ENCODE measurements around the gene LAPTM5. TPM values are rescaled to one million over a fixed set of nuclear protein-coding genes. Genes with fewer than 3 reads are reported as not detected.

The LAPTM5 gene
- total RNA-seq, 1 experiment from 2014 or later = not detected

- no peak overlapping the region for H3K4me3 Mint-ChIP-seq (ENCODE audit: low read depth, unreplicated experiment)
- H3K27ac Mint-ChIP-seq (ENCODE audit: unreplicated experiment) = no peak overlapping the region
- H3K4me1 Mint-ChIP-seq (ENCODE audit: low read depth, unreplicated experiment) = no peaks in the 10 kb centered on the region
- no peak for TF ChIP-seq CTCF (IDR thresholded peaks at IDR 0.05; ENCODE audit: unreplicated experiment)
- CTCF ChIA-PET = interaction anchor here (0.8 kb wide), 1 partner anchor 27 kb away, joined by 3 read pairs; no protein-coding TSS in a partner anchor
- peaks cover 18% of the 10 kb centered on the region for H3K27me3 Mint-ChIP-seq (ENCODE audit: unreplicated experiment)
- H3K9me3 Mint-ChIP-seq (ENCODE audit: low read depth, unreplicated experiment) = peaks cover 5% of the 10 kb centered on the region
- intact Hi-C loops (cut with micrococcal nuclease; ENCODE audit: unreplicated experiment) = no loop called here
- BruUV-seq (replicated peaks) = no TSS peak
- peaks cover 3% of the 10 kb centered on the region for H3K36me3 Mint-ChIP-seq (ENCODE audit: insufficient read depth, unreplicated experiment)
- DNase-seq = no peak
Observed at GRCh38 chr1:30734580-30734979, 23.0 kb downstream of the LAPTM5 start.

DNA sequence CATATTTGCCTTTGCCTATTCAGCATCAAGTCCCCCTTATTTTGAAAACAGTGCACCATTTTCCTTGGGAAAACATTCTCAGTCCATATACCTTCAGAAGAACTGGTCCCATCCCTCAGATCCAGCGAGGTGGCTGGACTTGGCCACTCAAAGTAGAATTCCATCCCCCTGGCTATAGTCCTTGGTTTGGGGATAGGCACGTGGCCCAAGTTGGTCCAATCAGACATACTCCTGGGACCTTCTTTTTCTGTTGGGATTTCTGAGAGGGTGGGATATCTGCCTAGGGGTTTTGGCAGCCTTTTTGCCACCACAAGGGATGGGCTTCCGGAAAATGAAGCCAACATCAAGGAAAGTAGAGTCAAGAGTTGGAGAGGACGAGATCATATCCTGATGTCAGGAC is 23.5 kb downstream of the LAPTM5 start:
- TF ChIP-seq CTCF (IDR thresholded peaks at IDR 0.05; ENCODE audit: unreplicated experiment) = no peak
- peaks cover 5% of the 10 kb centered on the region for H3K9me3 Mint-ChIP-seq (ENCODE audit: low read depth, unreplicated experiment)
- peaks cover 18% of the 10 kb centered on the region for H3K27me3 Mint-ChIP-seq (ENCODE audit: unreplicated experiment)
- H3K4me1 Mint-ChIP-seq (ENCODE audit: low read depth, unreplicated experiment) = no peaks in the 10 kb centered on the region
- intact Hi-C loops (cut with micrococcal nuclease; ENCODE audit: unreplicated experiment) = no loop called here
- BruUV-seq (replicated peaks) = no TSS peak
- H3K36me3 Mint-ChIP-seq (ENCODE audit: insufficient read depth, unreplicated experiment) = peaks cover 4% of the 10 kb centered on the region
- DNase-seq = no peak
- H3K27ac Mint-ChIP-seq (ENCODE audit: unreplicated experiment) = no peak overlapping the region
- CTCF ChIA-PET = interaction anchor here (0.8 kb wide), 1 partner anchor 27 kb away, joined by 3 read pairs; no protein-coding TSS in a partner anchor
- no peak overlapping the region for H3K4me3 Mint-ChIP-seq (ENCODE audit: low read depth, unreplicated experiment)

DNA sequence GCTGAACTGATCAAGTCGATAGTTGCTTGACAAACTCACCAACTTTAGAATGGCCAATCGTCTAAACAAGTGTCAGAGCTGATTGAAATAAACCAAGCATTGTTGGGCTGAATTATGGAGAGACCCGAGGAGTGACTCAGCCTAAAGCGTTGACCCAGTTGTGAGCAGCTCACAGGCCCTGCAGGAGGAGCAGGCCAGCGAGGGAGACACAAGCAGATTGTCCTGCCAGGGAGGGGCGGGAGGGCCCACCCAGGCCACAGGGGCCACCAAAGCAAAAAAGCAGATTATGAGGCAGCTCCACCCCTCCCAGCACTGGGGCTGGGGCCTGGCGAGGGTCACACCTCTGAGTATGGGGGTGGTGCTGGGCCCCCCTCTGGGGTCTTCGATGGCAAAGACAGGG is 24.1 kb downstream of the LAPTM5 start:
- Mint-ChIP-seq H3K27me3 (ENCODE audit: unreplicated experiment) (peaks cover 18% of the 10 kb centered on the region), H3K9me3 (ENCODE audit: low read depth, unreplicated experiment) (peaks cover 3% of the 10 kb centered on the region), H3K4me1 (ENCODE audit: low read depth, unreplicated experiment) (no peaks in the 10 kb centered on the region), H3K27ac (ENCODE audit: unreplicated experiment) (no peak overlapping the region), H3K4me3 (ENCODE audit: low read depth, unreplicated experiment) (no peak overlapping the region), H3K36me3 (ENCODE audit: insufficient read depth, unreplicated experiment) (peaks cover 4% of the 10 kb centered on the region)
- no TSS peak for BruUV-seq (replicated peaks)
- DNase-seq = no peak
- intact Hi-C loops (cut with micrococcal nuclease; ENCODE audit: unreplicated experiment) = no loop called here
- no peak for TF ChIP-seq CTCF (IDR thresholded peaks at IDR 0.05; ENCODE audit: unreplicated experiment)
- CTCF ChIA-PET = no interaction called here

DNA sequence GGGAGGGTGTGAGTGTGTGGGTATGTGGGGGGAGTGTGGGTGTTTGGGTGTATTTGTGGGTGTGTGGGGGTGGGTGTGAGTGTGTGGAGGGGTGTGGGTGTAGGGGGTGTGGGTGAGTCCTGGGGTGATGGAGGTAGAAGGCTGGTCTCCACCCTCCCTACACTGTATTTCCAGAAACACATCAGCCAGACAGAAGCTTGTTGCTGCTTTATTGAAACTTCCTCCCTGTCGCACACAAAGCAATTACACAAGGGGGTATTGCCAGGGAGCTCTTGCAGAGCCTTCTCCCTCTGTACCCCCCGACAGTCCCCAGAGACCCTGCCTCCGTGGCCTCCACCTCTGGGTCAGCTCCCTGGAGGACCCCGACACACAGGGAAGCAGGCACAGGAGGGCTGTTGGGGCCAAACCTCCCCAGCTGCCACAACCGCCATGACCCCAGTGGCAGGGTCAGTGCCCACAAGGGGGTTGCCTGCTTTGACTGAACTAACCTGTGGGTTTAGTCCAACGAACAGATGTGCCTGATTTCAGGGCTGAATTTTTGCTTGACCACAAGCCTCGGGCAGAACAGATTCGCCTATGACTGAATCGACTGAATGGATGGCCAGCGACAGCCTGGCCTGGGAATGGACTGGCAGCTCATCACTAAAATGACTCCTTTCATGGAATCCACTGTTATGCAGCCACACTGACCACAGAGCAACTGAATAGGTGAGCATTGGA is 25.1 kb downstream of the LAPTM5 start:
- H3K36me3 Mint-ChIP-seq (ENCODE audit: insufficient read depth, unreplicated experiment) = peaks cover 7% of the 10 kb centered on the region
- BruUV-seq (replicated peaks) = no TSS peak
- H3K27ac Mint-ChIP-seq (ENCODE audit: unreplicated experiment) = no peak overlapping the region
- H3K4me1 Mint-ChIP-seq (ENCODE audit: low read depth, unreplicated experiment) = no peaks in the 10 kb centered on the region
- no peak overlapping the region for H3K4me3 Mint-ChIP-seq (ENCODE audit: low read depth, unreplicated experiment)
- no peaks in the 10 kb centered on the region for H3K9me3 Mint-ChIP-seq (ENCODE audit: low read depth, unreplicated experiment)
- H3K27me3 Mint-ChIP-seq (ENCODE audit: unreplicated experiment) = peaks cover 18% of the 10 kb centered on the region
- no peak for TF ChIP-seq CTCF (IDR thresholded peaks at IDR 0.05; ENCODE audit: unreplicated experiment)
- CTCF ChIA-PET = interaction anchor here (0.9 kb wide), 1 partner anchor 24 kb away, joined by 4 read pairs; no protein-coding TSS in a partner anchor
- DNase-seq = no peak
- intact Hi-C loops (cut with micrococcal nuclease; ENCODE audit: unreplicated experiment) = no loop called here
